ELF-1 (cell line): ENCODE data around the gene CDCA4.

Source experiments
- DNase-seq: peaks from one replicate; pipeline ENCODE4 v3.0.0-alpha.2; 2016; ENCODE audit warnings: low read depth, low spot score

Gene CDCA4

DNA sequence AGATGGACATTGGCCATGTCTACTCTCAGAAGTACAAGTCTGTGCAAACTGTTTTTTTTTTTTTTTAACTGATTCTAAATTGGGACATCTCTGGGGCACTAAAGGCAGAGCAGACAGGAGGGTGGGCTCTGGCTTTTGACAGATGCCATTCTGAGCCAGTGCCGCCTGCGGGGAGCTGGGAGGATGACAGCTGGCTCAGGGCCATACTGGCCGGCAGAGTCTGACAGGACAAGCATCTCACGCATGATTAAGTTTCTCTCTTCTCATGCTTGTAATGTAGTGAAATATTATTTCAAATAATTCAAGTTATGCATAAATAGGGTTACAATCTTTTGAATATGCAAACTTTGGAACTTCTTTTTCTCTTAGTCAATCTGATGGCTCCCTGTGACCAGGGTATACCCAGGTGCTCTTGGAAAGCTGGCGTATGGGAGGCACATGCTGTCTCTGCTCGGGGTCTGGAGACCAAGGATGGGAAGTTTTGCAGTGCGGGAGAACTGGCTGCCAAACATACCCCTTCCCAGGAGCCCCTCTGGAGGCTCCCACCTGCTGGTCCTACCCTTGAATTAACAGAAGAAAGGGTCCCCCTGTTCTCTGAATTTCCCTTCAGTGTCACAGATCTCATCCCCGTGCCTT lies 7.6 kb downstream of the CDCA4 start:
- no peak for DNase-seq

DNA sequence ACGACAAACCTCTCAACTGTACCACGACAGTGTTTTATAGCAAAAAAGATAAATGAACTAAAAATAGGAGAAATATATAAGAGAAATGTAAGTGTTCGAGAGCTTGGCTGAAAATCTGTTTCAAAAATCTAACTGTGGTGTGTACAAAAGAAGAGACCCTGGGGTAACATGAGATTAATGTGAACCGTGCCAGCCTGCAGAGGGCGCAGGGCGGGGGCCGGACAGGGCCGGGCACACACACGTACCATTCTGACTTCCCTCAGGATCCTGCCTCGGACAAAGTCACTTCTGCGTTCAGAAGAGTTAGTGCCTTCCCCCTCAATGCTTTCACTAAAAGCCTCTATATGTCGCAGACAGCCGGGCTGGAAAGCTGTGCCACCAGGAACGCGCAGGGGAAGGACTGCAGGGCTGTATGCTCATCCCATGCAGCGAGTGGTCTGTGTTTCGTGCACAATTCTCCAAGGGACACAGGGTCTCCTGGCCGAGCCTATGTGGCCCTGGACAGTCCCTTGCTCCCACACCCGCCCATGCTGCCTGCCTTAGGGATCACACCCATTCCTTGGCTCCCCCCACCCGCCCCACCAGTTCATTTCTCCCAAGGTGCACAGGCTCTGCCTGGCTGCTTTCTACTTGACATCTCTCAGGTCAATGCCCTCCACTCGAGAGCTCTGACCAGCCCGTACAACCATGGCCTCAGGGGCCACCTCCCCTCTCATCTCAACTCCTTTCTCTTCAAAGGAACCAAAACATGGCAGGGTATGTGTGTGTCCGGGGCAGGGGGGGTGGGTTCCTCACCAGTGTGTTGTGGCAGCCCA lies 8.5 kb downstream of the CDCA4 start:
- DNase-seq: no peak

DNA sequence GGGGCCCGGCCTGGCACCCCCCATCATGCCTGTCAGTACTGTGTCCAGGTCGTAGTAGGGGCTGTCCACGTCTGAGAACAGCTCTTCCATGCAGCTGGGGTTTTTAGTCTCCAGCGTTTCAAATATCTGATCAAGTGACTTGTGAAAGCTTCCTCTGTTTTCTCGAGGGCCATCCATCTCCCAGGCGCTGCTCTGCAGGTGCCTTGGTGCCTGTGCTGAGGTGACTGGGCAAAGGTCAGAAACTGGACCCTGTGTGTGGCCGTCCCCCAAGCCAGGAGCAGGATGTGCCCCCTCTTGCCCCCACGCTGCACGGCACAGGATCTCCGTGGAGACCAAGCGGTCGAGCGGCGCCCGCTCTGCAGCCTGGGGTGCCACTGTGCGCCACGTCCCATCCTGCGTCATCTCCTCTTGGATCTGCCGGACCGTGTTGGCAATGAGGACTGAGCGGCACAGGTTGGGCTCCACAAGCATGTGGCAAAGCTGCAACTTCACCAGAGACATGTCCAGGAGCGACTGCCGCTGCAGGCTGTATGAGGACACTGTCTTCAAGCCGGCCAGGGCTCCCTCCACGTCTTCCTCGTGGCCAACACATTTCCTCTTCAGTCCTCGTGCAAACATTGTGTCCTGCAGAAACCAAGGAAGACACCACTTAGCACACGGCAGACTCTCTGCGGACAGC lies 9.4 kb downstream of the CDCA4 start:
- DNase-seq: no peak

DNA sequence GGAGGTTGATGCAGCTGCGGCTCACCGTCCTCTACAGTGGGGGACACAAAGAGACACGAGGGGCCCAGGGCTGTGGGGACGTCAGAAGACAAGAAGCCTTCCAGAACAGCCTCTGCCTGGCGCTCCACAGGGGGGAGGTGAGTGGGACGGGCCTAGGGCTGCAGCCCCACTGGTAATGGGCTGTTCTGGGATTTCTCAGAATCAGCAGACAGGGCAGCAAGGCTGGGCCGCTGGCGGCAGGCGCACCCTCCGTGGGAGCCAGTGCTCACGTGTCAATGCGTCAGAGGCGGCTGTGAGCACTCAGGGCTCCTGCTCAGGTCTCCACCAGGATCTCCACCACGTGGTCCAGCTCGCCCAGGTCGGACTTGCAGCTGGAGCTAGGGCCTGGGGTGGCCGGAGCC lies 10.0 kb downstream of the CDCA4 start:
- DNase-seq: peak; percentile 64

DNA sequence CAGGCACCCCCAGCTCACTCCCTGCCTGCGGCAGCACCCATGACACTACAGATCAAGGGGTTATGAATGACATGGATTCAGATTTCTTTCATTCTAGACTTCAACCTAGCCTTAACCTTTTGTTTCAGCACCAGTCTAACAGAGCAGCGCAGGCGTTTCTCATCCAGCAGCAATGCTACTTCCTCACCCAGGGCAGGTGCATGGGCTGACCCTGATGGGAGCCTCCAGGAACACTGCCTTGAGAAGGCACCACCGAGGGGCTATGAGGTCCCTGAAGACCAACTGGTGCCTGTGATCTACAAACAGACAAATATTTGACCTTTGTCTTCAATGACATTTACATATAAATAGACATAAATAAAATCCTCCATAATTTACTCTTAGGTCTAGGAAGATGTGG lies 10.8 kb downstream of the CDCA4 start:
- no peak for DNase-seq

DNA sequence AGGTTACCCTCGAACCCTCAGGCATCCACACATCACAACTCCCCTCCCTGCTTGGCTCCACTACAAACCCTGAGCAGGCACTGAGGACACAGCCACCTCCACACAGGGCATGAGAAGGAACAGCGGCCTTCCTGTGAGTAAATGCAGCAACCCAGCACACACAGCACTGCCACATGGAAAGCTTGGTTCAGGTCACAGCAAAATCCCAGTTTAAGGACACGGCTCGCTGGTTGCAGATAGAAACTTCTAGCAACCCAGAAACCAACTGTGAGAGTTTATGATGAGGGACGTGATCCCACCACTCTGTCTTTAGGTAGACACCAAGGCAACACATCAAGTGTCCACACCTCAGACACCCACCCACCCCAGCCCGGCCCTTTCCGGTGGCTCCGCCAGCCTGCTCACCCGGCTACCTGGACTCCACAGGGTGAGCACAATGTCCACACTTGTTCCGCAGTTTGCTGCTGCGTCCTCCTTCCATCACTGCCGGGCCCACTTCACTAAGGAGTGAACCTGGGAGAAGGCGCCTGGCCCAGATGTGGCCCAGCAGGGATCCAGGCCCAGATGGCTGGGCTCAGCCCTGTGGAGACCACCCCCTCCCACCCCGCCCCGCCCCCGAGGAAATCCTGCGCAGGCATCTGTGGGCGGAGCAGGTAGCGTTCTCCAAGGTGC lies 13.2 kb downstream of the CDCA4 start:
- no peak for DNase-seq

DNA sequence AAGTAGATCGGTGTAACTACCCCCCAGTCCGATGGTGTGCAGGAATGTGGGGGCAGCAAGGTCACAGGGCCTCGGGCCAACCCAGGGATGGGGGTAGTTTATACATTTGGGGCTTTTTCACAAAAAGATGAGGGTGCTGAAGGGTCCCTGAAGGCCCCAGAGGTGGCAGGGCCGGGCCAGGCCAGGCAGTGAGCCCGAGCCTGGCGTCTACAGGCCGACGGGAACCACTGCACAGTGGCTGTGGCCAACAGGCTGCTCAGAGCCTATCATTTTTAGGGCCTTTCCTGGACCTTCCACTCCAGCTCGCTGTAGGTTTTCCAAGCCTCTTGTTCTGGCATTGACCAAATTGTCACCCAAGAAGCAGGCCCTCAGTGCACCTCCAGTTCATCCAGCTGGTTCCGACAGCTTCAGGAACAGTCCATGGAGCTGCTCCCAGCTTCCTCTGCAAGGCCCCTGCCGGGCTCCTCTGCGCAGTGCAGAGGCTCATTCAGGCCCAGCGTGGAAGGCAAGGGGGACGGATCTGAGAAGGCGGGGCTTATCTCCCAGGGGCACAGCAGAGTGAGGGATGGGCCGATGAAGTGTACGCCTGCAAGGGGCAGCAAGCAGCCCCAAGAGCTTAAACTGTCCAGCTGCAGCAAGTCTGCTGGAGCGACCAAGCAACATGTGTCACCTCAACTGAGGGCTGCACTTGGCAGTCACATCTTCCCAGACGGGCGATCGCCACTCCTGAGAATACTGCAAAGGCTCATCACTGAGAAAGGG lies 13.9 kb downstream of the CDCA4 start:
- no peak for DNase-seq

DNA sequence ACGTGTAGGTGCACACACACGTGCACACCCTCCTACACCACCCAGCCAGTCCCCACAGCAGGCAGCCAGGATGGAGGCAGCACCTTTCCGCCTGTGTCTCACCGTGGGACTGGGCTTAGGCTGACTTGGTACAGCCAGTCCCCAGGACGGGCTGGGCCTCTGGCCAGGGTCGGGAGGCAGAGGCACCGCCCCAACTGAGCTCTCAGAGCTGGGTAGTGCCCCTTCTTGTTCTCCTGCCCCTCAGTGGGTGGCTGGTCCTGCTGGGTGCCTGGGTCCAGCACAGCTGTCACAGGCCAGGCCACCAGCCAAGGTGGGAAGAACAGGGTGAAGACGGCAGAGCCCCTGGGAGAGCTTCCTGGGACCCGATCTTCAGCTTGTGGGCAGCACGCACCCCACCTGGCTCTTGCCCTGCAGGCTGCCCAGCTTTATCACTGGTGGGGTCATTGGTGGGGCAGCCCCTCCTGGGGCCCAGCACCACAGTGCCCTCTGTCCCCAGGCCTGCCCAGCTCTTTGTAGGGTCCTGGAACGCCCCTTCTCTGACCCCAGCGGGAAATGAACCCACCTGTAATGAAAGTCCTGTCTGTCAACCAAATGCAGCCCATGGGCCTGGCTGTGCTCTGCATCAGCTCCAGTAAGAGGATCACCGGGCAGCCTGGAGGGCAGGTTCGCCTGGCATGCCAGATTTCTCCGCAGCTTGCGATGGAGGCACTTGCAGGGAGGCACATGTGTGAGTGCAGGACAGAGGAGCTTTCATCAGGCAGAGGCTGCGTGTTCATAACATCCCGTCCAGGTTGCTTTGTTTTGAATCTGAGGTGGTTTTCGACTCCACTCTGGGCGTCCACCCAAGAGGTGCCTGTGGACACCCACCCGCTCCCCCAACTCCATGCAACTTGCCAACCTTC lies 14.7 kb downstream of the CDCA4 start:
- DNase-seq: no peak

DNA sequence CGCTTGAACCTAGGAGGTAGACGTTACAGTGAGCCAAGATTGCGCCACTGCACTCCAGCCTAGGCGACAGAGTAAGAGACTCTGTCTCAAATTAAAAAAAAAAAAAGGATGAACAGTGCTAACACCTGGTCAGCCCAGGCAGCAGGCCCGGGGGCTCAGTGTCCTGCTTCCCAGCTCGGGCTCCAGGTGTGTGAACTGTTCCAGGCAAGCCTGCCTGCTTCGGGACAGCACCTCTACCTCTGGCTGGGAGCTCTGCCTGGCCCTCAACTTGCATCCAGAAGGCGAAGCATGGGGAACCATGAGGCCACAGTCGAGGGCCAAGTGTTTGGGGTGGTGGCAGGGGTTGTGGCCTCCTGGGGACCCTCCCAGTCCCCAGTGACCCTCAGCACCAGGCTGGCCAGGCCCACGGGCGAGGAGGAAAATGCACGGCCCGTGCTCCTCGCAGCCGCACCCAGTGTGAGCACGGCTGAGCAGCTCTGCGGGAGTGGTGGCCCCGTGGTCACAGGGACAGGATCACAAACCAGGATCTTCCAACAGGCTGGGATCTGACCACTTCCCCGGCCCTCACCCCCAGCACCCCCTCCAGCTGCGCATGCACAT lies 15.5 kb downstream of the CDCA4 start:
- no peak for DNase-seq

DNA sequence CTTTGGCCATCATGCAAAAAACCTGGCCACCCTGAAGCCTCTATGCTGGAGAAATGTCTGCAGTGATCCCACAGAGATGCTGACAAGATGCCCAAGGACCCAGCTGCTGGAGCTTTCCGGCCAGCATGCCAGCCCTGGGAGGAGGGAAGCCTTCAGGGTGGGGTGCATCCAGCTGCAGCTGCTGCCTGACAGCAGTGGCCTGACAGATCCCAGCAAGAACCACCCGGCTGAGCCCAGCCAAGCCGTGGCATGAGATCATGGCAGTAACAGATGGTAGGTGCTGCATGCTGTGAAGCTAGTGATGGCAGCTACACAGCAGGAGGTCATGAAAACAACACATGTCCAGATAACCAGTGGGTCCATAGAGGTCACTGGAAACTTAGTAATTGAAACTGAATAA lies 21.5 kb downstream of the CDCA4 start:
- no peak for DNase-seq

DNA sequence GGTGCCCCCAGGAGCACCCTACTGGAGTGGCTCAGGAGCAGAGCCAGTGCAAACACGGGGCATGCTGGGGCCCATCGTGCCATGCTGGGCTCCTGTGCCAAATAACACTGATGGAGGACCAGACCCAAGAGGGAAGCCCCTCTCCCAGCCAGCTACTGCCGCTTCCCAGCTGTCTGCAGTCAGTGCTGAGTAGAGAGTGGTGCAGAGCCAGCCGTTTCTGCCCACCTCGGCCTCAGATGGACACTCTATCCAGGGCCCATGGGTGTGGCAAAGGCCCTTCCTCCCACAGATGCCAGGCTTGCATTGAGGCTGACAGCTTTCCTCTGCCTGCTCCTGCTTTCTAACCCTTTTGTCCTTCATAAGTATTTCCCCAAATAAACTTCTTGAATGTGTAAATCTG lies 22.1 kb downstream of the CDCA4 start:
- no peak for DNase-seq

DNA sequence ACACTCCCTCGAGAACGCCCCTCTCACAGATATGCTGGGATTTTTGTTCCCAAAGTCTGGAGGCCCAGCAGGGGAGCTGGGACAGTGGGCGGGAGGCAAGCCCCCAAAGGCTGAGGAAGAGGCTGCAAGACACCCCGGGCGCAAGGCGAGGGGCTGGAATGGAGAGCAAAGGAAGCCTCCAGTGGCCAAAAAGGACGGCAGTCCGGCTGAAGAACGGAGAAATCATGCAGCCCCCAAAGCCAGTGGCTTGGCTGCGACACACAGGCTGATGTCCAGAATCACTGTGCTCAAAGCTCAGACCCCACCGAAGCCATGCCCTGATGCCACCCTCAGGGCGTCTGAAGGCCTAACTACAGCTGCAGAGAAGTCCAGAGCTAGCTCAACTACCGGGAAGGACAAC lies 24.4 kb downstream of the CDCA4 start:
- DNase-seq: no peak

DNA sequence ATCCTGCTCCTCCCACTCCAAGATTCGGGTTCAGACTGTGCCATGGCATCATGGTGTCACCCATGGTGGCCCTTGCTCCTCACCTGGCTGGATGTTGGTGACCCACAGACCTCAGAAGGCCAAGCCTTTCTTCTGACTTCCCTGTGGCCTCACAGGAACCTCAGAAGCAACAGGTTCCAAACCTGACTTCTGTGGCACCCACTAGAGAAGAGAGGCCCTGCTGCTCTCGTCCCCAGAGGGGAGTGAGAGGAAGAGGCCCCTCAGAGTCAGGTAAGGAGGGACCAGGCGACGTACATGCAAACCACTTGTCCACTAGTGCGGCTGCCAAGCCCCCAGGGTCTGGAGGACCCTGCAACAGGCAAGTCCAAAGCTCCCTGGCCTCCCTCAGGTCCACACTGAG lies 24.9 kb downstream of the CDCA4 start:
- DNase-seq: no peak

DNA sequence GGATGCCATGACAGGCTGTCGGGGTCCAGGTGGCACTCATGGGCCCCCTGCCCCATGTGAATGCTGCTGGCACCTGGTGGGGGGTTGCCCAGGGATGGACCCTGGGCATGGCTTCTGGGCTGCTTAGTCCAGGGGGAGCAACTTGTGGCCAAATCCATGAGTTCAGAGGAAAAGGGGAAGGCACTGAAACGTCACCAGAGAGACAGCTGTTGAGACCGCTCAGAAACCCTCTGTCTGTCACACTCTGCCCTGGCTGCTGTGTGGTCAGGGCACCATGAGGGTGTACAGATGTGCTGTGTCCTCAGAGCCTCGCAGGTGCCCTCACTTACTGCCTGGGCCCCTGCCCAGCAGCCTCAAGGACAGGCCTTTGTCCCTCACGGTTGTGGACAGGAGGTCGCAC lies 25.9 kb downstream of the CDCA4 start:
- DNase-seq: no peak

DNA sequence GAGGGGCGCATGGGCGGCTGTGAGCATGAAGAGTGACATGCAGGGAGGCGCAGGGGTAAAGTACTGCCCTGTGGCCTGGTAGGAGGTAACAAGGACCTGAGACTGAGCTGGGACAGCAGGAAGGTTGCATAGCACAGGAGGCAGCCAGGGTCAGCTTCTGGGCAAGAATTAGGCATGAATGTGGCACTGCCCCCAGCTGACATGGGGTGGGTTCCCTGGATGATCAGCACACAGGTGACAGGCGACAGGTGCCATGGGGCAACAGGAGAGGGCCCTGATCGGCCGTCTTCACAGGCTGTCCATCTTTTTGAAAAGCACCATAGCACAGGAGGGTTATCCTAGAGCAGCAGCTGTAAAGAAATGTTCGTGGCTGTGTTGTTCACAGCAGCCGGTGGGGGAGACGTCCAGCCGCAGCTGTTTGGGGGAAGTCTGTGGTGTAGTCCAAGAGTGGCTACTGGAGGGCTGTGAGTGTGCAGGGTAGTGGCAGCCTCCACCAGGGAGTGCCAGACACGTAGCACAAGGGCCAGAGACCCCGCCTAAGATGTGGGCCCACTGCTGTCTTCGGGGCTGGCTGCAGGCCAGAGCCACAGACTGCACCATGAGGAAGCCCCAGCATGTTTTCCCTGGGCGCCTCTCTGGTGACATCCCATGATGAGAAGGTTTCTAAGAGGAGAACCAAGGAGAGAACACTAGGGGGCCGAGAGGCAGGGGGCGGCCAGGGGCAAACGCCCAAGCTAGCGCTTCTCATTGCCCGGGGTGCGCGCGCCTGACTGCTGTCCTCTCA lies 26.9 kb downstream of the CDCA4 start:
- no peak for DNase-seq

DNA sequence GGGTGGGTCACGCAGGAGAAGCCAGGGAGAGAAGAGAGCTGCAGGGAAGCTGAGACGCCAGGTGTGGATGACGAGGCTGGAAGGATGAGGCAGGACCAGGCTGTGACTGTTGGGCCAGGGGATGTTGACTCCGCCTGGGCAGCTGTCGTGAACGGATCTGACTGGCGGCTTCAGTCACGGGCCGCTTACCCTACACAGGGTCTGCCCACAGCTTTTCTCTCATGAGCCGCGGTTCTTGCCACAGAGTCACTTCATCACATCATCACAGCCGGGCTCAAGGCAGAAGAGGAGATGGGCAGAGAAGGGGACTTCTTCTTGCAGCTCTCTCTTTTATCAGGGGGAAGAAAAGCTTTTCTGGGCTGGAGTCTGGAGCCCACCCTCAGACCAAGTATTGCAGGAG lies 27.6 kb downstream of the CDCA4 start:
- no peak for DNase-seq

DNA sequence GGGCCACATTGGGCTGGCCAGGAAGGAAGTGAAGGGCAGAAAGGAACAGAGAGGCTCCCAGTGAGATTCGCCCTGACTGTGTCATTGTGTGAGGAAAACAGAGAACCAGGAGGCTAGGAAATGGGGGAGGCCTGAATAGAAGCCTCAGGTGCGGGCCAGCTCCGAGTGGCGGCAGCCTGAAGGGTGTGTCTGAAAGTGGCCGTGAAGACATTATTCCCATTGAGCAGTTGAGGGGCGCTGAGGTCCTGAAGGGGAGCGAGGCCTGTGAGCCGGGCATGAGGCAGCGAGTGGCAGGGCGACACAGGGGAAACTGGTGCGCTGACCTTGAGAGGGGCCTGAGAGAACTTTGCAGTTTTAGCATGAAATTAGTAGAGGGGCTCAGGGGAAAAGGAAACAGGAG lies 28.4 kb downstream of the CDCA4 start:
- DNase-seq: no peak

DNA sequence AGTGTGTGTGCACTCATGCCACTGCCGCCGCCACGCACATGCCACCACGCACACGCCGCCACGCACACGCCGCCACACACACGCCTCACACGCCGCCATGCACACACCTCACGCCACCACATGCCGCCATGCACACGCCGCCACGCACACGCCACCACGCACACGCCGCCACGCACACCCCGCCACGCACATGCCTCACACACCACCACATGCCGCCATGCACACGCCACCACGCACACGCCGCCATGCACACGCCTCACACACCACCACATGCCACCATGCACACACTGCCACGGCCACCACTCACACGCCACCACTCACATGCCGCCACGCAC lies 29.0 kb downstream of the CDCA4 start:
- no peak for DNase-seq

DNA sequence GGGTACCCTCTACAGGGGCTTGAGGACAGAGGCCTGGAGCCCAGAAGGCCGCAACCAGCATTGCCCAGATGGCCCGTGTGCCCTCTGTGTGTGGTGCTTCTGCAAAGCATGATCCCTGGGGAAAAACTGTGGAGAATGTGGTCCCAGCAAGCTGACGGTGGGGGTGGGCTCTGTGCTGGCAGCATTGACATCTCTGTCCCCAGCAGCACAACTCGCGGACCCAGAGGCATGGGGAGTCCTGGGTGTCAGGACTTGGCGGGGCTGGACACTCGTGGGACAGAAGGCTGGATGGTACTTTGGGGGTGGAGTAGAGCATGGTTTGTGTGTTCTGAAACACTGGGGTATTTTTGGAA lies 31.0 kb downstream of the CDCA4 start:
- DNase-seq: no peak
